Measurements from ENCODE around the gene CCDC150.
"Not testable (repeated sequence)": the region's sequence is repeated elsewhere in the genome, so short reads cannot be mapped to it uniquely, and the experiment has no call there.

CCDC150 gene

GRCh38 chr2:196718419-196719109, 79.0 kb downstream of the CCDC150 start:
- no peak for DNase-seq

DNA sequence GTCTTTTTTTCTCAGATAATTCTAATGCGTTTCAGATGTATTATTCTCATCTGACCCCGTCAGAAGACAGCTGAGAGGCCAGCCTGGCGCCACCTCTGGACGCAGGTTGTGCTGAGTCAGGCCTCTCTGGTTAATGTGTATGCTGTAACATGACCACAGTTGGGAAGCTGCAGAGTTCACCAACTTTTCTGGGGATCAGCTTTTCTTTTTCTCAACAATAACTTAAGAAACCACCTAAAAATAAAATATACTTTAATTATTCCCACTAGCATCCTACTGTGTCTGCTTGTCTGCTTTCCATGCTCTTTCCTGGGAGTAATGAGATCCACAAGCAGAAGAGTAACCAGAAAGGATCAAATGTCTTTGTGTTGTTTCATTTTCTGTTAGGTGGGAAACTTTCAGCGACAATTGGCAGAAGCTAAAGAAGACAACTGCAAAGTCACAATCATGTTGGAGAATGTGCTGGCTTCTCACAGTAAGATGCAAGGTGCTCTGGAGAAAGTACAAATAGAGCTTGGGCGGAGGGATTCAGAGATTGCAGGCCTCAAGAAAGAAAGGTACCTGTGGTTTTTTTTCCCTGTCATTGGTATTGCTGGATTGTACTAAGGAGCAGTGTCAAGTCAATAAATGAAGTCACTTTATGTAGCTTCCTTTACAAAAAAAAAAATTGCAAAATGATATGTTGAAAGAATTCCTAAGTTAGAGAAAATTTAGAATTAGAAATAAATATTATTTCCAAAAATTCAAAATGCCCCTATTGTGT, 79.8 kb downstream of the CCDC150 start:
- no peak for DNase-seq

- DNase-seq: no peak
Observed at GRCh38 chr2:196723571-196723970, 84.1 kb downstream of the CCDC150 start.

DNA sequence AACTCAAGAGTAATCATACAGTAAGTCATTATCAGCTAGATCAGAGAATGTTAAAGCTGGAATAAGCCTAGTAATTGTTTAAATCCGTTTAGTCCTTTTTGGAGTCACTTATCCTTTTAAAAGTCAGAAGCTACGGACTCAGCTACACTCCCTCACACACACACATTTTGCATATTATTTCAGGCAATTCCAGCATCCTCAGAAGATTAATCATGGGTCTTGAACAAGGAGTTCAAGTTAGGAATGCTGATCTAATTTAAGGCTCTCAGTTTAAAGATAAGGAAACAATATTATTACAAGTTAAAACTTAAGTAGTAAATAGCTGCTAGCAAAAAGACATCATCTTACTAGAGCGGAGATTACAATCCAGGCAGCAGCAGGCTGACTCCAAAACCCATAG, 85.7 kb downstream of the CCDC150 start:
- DNase-seq: no peak

GRCh38 chr2:196725882-196726281, 86.4 kb downstream of the CCDC150 start:
- DNase-seq: no peak

DNA sequence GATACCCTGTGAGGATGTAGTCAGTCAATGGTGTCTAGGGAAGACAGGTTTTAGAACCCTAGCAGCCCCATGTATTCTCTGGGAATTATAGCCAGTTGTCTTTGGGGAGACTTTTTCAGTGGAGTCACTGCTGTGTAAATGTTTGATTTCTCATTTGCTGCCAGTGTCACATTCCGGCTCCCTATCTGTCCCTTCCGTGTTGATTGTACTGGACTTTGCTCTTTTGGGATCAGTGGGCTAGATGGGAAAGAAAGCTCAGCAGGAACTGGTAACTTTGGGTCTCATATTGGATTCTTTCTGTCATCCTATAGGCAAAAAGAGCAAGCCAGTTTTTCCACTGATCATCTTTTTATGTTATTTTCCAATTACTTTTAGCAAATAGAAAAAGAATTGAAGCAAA, 89.9 kb downstream of the CCDC150 start:
- DNase-seq: no peak

GRCh38 chr2:196736646-196737045, 97.1 kb downstream of the CCDC150 start:
- not testable (repeated sequence) for DNase-seq

DNA sequence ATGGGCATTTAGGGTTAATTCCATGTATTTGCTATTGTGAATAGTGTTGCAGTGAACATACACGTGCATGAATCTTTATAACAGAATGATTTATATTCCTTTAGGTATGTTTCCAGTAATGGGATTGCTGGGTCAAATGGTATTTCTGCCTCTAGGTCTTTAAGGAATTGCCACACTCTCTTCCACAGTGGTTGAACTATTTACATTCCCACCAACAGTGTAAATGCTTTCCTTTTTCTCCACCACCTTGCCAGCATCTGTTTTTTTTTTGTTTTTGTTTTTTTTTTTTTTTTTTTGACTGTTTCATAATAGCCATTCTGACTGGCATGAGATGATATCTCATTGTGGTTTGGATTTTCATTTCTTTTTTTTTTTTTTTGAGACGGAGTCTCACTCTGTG, 97.5 kb downstream of the CCDC150 start:
- DNase-seq: no peak

GRCh38 chr2:196739031-196739430, 99.5 kb downstream of the CCDC150 start:
- no peak for DNase-seq

- no peak for DNase-seq
Observed at GRCh38 chr2:196742216-196742615, 102.7 kb downstream of the CCDC150 start.

GRCh38 chr2:196742685-196743084, 103.2 kb downstream of the CCDC150 start:
- DNase-seq: no peak

DNA sequence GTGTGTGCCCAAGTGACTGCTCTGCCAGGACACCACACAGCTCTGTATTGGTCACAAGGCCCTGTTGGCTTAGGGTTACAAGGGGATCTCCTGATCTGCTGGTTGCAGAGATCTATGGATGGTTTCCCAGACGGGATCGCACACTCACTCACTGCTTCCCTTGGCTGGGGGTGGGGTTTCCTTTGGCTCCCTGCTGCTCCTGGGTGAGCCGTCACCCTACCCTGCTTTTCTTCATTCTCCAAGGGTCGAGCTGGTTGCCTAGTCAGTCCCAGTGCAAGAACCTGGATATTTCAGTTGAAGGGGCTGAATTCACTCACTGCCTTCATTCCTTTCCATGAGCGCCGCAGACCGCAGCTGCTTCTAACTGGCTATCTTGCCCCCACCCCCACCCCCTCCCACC, 103.7 kb downstream of the CCDC150 start:
- DNase-seq: no peak

DNA sequence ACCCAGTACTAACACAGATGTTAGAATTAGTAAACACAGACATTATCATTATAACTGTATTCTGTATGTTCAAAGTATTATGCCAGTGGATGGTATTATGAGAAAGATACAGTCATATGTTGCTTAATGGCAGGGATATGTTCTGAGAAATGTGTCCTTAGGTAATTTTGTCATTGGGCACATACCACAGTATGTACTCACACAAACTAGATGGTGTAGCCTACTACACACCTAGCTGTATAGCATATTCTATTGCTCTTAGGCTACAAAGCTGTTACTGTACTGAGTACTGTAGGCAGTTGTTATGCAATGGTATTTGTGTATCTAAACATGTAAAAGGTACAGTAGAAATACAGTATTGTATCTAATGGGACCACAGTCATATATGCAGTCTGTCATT, 106.2 kb downstream of the CCDC150 start:
- no peak for DNase-seq

DNA sequence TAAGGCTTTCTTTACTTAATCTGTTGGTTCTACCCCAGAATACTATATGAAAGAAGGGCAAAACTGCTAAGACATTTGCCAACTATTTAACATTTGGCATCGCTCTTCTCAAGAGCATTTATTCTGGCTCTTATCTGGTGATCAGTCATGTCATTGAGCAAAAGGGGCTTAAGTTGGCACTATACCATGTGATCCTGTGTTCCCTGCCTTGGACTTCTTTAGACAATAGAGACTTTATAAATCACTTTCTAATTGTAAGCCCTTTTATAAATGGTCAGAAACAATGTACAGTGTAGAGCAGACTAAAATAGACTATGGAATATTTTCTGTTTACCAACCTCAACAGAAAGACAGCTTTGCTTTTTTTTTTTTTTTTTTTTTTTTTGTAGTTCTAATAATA, 107.9 kb downstream of the CCDC150 start:
- no peak for DNase-seq

DNA sequence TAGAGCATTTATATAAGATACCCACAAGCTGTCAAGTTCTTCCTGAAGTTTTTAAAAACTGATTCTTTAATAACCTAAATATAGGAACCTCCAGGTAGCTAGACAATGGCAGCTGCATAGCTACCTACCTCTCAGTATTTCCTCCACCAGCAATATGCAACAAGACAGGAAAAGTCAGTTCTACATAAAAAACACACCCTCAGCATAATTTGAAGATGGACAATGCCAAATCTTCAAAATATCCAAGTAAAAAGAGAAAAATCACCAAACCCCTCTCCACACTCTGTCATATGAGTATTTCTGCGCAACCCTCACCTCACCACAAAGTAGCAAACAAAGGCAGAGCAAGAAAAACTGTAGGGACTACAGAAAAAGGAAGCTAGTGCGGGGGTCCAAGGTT, 108.6 kb downstream of the CCDC150 start:
- no peak for DNase-seq

GRCh38 chr2:196750291-196750923, 110.9 kb downstream of the CCDC150 start:
- no peak for DNase-seq

DNA sequence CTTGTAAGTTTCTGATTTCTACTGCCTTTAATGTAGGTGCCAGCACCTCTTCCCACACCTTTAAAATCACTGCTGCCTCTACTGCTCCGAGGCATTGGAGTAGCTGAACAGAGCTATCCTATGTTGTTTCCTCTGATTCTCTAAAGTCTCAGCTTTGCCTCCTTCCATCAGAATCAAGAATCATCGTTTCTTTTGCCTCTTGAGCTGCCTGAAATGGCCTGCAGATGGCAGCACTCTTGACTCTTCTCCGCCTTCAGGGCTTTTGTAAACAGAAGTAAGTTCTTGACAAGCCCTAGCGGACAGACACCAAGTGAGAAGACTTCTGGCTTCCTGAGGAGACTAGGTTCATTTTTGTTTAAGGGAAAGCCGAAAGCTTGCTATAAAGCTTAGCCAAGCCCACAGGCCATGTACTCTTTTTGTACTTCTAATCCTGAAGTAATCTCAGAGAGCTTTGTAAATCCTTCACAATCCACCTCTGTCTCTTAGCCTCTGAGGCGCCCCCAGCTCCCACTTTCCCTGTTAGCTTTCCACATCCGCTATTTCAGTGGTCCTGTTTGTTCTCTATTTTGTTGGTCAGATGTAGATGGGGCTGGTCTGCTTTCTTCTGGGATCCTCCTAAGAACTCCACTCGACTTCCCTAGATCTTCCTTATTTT, 111.6 kb downstream of the CCDC150 start:
- no peak for DNase-seq

DNA sequence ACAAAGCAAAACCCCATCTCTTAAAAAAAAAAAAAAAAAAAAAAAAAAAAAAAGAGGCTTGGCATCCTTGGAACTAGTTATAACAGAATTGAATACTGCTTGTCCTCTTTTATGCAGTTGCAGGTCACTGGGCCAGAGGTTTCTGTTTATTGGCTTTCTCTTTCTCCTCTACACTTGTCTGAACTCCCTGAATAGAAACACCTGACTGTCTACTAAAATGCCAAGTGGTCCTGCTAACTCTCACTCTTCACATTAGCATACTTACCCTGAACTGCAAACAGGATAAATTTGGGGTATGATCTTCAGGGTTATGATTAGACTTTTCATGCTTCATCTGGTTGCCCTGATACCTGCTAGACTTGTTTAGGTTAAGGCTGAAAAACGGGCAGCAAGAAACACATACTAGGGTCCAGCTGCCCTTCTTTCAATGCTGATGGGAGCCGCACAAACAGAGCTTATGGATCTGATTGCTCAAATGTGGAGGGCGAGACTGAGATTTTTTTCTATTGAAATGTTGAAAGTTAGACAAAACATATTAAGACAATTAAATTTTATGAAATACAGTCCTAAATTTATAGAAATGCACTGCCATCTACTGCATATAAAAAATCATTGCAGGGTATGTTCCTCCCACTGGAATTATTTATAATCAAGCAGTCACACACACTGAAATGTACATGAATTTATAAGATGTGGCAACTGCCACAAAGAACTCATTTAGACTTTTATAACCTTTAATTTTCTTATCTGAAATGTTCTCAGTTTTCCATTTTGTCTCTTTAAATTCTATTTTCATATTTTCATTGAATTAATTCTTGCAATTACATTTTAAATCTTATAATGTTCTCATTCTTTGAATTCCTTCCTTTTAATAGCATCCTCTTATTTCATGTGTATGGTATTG, 119.2 kb downstream of the CCDC150 start:
- no peak for DNase-seq

- no peak for DNase-seq
Observed at GRCh38 chr2:196759378-196759706, 119.8 kb downstream of the CCDC150 start.

- no peak for DNase-seq
Observed at GRCh38 chr2:196767101-196767500, 127.6 kb downstream of the CCDC150 start.

All from NCI-H187 (cell line).